Activated naive CD4-positive, alpha-beta T cell treated with anti-CD3 and anti-CD28 coated beads, Interleukin-2, amount 50 U/mL, for 16 hours (primary cell): ENCODE results near the gene SLFNL1.

ENCODE experiments used
- DNase-seq: peaks from one replicate; pipeline ENCODE4 v3.0.0-alpha.2; 2020

Gene SLFNL1

DNA sequence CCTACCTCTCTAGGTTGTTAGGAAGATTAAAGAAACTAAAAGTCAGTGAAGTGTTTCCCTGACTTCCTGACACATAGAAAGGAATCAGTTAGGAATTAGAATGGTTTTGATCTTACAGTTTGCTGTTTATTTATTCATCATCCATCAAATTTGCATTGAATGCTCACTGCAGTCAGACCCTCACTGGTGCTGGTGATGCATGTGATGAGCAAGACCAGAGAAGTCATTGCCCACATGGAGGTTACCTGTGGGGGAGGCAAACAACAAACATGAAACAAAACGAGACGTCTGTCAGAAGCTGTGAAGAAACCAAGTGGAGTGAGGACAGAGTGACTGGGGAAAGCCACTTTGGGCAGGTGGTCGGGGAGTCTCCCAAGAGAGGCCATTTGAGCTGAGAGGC is 35.6 kb downstream of the SLFNL1 start:
- no peak for DNase-seq

DNA sequence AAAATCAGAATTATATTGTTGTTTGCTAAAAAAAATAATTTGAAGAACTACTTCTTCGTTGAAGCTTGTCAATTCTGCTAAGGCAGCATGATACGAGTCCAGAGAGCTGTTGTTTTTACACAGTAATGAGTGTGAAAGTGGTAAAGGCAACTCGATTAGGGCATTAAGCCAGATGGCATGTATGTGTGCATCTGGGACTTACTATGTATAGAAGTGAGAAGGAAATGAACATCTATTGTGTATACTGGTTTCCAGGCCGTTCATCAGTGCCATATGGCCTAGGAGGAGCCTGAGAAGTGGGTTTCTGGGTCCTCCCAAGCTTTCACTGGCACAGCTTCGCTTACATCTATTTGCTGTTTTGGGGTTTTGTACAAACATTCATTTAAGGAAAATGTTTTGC is 36.4 kb downstream of the SLFNL1 start:
- DNase-seq: no peak

DNA sequence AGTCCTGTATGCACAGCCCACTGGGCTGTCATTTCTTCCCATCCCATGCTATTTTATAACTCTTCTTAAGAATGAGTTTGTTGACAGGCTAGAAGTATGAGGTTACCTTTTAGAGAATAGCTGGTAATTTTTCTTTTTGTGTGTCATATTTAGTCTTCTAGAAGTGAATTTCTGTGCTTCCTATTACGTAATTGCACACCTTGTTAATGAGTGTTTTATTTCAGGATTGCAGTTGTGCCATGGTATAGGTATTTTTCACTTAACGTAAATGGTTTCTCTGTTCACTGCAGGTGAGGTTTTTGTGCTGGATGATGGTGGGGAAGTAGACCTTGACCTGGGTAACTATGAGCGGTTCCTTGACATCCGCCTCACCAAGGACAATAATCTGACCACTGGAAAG is 37.0 kb downstream of the SLFNL1 start:
- DNase-seq: no peak

DNA sequence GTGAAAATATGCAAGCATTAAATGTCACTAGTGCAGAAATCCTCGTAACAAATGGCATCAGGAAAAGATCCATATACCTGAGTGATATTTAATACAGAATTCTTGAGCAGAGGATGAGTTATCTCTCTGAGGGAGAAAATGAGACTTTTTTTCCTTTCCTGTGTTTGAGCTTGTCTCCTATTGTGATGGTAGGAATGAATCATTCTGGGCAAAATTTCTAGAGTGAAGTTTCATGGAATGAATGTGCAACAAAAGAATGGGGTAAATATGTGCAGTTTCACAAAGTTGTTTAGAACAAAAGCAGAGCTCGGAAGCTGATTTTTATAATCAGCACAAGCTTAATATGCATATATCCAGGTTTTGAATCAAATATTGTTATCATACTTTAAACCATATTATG is 37.5 kb downstream of the SLFNL1 start:
- no peak for DNase-seq

DNA sequence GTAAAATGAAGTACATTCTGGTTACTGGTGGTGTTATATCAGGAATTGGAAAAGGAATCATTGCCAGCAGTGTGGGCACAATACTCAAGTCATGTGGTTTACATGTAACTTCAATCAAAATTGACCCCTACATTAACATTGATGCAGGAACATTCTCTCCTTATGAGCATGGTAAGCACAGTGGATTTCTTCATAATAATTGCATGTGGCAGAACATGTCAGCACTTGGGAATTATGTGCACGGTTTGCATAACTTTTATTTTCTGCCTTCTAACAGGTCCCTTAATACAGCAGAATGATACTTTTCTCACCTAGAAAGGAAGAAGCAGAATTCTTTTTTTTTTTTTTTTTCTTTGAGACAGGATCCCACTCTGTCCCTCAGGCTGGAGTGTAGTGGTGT is 38.2 kb downstream of the SLFNL1 start:
- DNase-seq: no peak

DNA sequence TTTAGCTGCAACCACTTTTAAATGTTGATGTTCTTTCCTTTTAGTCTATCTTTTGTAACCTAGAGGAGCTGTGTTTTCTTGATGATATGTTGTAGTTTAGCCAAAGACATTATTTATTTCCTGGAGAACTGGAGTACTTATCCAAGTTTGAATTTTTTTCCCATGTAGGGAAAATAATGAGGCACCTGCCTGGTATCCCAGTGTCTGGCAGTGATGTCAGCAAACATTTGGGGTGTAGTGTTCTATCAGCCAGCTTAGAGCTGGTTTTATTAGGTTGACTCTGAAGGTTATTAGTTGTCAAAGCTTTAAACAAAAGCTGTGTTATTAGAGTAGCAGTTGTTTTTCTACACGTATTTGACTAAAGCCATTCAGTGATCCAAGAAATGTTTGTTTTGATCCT is 38.8 kb downstream of the SLFNL1 start:
- DNase-seq: no peak

DNA sequence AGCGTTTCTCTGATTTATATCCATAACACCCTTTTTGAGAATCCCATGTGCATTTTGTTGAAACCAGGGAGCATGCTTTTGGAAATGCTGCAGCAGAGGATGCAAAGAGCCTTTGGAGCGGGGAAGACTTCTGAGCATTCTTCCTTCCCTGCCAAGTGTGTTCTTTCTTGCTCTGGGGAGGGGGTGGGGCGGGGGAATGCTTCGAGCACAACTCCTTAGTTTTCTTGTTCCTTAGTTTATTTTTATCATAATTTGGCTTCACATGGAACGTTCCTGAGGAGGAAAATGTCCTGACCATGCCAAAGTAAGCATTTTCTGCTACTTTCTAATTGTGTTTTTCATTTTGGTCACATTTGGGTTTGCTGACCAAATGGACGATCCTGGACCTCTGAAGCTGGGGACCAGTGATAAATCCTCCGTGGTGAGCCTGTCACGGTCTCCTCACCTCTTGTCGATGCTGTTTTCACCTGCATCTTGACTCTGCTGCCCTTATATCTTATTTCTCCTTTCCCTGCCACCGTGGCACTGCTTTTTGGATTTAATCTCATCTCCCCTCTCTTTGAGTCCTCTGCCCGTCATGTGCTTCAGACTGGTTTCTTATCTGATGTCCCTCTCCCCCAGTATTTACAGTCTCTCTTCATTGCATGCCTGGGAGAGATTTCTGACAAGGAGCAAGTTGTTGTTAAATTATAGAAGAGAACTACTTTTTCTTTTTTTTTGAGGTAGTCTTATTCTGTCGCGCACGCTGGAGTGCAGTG is 39.7 kb downstream of the SLFNL1 start:
- no peak for DNase-seq

DNA sequence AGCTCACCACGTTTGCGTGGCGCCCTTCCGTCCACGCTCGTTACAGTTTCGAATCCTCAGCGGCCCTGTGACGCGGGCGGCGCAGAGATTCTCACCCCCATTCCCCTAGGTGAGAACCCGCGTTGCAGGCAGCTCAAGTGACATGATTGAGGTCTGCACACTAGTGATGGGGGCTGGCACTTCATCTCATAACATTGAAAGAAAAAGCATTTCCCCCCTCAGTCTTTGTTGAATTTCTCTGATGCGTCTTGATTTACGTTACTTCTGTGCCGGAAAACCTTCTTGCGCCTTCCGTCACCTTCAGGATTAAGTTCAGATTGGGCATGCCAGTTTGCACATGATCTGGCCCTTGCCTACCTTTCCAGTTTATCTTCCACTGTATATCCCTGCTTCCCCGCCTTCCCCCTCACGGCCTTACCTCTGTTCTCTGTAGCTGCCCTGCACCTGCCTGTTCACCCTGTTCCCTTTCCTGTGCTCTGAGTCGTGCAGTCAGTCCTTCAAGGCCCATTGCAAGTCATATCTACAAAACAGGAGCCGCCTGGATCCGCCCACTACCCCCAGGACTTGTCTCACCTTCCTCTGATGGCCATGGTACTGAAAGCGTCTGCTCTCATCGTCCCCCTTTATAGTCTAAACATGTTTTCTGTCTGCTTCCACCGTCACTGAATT is 40.9 kb downstream of the SLFNL1 start:
- DNase-seq: peak; percentile 61

DNA sequence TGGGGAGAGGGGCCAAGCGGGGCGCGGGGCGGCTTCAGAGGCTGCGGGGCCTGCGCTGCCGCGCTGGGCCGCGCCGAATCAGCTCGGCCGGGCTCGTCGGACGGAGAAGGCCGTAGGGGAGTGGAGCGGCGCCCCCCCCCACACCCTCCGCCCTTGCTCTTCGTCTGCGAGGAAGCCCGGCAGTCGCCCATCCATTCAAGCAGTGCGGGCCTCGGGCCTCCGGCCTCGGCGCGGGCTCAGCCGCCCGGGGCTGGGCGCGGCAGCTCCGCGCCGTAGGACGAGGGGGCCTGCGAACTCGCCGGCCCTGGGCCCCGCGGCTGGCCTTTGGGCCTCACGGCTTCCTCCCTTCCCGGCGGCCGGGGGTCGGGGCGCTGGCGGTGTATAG is 41.5 kb downstream of the SLFNL1 start:
- DNase-seq: no peak

DNA sequence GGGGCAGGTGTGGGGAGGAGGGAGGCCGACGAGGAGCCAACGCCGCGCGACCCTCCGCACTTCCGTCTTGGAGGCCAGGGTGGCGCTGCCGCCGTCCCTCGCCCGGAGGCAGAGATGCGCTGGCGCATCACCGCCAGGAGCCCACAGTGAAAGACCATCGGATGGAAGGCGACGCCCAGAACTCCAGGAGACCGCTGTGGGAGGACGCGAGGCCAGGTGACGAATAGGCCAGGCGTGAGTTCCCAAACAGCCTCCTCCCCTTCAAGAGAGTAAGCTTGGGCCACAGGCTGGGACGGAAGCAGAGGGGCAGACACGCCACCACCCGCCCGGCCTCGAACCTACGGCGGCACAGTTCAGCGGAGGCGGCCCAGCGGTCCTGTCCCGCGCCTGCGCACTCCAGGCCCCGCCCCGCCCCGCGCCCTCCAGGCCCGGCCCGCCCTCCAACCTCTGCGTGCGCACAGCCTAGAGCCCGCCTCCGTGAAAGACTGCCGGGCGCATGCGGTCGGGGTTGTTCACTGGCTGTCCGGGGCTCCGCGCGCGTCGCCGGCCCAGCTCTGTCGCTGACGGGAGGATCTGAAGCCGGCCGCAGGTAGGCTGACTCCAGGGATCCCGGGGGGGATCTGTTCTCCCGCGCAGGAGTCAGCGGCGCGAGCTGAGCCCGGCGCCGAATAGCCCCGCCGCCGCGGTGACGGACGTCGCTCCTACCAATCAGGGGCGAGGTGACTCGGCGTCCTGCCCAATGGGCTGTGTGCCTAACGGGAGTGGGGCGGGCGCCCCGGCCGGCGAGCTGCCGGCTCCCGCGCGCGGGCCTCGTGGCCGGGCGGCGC is 42.1 kb downstream of the SLFNL1 start, which contains the start of gene CTPS1:
Gene CTPS1, plus strand, starts transcription at position 456 of the 827 bp plus-strand sequence. CDS start 3,595 bp downstream, outside the sequence.
- DNase-seq: peak; percentile 97

DNA sequence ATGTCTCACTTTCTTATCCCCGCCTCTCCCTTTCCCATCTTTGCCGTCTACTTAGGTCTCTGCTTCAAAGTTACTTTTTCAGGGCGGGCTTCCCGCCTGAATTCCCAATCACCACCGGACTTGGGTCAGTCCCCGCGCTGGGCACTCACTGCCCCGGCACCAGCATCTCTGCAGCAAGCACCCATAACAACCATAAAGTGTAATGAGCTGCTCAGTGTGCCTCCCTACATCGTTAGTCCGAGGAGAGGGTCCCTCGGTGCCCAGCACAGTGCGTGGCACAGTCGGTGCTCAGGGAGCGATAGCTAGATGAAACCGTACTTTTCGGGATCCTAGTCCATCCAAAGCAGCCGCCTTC is 42.7 kb downstream of the SLFNL1 start:
- no peak for DNase-seq

DNA sequence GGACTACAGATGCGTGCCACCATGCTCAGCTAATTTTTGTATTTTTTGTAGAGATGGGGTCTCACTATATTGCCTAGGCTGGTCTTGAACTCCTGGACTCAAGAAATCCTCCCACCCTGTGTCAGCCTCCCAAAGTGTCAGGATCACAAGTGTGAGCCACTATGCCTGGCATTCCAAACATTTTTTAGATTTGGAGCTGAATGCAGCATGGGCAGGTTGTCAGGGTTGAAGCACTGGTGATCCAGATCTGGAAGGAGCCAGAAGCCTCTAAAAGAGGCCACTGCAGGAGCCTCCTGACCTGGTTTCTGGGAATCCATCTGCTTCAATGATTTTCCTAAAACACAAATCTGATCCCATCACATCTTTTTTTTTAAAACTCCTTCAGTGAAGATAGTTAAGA is 43.8 kb downstream of the SLFNL1 start:
- no peak for DNase-seq

DNA sequence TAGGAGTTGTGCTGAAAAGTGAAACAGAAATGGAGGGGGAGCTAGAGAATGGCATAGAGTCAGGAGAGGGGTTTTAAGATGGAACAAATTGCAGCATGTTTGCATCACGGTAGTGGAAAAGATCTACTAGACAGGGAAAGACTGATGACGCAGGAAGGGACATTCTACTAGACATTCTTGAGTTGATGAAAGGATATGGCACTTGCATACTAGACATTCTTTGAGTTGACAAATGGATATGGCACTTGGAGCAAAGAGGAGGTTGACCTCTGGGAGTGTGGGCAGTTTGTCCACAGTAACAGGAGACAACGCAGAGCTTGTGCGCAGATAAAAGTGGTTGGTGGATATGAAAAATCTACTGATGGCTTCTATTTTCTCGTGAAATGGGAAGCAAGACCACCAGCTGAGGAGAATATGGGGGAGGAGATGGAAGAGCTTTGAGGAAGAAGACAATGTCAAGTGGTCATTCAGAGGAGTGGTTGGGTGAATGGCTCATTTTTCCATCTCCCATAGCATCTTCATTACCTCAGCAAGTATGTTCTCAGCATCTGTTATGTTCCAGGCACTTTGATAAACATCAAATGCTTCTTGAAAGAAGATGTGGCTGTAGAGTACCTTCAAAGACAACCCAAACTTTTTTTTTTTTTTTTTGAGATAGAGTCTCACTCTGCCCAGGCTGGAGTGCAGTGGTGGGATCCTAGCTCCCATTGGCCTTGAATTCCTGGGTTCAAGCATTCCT is 44.4 kb downstream of the SLFNL1 start:
- DNase-seq: no peak

DNA sequence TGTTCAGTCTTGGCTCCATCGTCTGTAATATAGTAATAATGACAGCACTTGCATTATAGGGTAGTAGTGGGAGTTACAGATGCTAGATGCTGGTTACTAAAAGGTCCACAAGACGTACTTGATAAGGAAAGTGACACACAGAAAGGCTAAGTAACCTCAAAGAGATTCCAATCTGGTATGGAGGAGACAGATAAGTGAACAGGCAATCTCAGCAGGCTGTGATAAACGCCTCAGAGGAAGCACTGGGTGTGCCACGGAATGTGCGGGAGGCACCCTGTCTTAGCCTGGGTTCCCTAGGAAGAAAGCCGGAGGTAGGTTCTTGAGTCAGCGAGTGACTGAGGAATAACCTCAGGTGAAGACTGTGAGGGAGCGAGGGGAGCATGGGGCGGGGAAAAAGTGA is 46.6 kb downstream of the SLFNL1 start:
- DNase-seq: no peak

DNA sequence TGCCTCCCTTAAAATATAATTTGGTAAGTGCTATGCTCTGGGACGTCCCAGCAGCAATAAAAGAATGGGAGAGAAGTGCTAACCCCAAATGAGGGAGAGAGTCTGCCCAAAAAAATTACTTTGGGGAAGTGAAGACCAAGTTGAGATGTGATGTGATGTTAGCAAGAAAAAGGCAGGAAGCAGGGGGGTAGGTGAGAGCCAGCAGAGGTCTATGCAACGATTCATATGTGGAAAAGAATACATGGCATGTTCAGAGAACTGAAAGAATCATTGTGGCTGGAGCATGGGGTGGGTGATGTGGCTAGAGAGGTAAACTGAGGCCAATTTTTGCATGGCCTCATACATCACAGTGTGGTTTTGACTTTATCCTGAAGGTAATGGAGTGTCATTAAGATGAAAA is 47.6 kb downstream of the SLFNL1 start:
- no peak for DNase-seq

DNA sequence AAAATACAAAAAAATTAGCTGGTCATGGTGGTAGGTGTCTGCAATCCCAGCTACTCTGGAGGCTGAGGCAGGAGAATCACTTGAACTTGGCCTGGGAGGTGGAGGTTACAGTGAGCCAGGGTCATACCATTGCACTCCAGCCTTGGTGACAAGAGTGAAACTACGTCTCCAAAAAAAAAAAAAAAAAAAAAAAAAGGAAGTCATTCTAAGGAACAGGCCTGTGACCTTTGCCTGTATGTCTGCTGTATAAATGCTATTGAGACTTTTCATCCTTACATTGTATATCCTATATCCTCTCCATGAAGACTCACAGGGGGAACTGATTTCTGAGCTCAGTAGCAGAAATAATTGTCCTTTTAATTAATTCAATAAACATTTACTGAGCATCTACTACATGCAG is 49.6 kb downstream of the SLFNL1 start:
- DNase-seq: no peak

DNA sequence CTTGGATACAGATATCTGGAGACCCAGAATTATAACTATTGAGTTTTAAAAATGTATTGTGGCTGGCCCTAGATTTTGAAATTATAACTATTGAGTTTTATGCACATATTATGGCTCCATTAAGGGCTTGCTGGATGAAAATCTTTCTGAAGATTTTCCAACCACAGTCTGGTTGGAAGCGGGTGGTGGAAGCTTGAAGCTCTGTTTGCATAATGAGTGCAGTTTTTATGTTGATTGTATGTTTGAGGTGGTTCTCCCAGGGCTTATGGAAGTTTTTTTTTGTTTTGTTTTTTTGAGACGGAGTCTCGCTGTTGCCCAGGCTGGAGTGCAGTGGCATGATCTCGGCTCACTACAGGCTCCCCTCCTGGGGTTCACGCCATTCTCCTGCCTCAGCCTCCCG is 52.1 kb downstream of the SLFNL1 start:
- DNase-seq: no peak

DNA sequence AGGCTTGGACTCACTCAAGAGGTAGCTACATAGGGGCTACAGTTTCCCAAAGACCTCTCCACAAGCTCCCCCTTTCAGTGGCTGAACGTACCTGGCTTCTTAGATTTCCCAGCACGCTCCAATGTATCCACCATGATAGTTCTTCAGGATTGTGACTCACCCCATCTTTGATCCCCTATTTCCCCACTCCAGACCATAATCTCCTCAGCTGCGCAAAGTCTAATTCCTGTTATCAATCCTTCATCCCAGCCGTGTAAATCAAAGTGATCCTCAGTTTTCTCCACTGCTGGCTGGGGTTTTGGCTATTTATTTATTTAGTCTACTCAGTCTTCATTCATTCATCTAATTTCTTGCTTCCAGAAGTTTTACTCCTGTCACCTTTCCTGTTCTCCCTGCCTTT is 55.1 kb downstream of the SLFNL1 start:
- DNase-seq: no peak
